Activated CD4-positive, alpha-beta T cell treated with anti-CD3 and anti-CD28 coated beads, Interleukin-2, amount 50 U/mL, for 1 hour (primary cell): ENCODE measurements around the gene HEPN1.
A peak's percentile ranks its signal among the peaks of the same experiment; 100 is the strongest.
"Not testable (repeated sequence)": the region's sequence is repeated elsewhere in the genome, so short reads cannot be mapped to it uniquely, and the experiment has no call there.

Experiments used
- DNase-seq: peaks from one replicate; pipeline ENCODE4 v3.0.0-alpha.2; 2020

The HEPN1 gene

DNA sequence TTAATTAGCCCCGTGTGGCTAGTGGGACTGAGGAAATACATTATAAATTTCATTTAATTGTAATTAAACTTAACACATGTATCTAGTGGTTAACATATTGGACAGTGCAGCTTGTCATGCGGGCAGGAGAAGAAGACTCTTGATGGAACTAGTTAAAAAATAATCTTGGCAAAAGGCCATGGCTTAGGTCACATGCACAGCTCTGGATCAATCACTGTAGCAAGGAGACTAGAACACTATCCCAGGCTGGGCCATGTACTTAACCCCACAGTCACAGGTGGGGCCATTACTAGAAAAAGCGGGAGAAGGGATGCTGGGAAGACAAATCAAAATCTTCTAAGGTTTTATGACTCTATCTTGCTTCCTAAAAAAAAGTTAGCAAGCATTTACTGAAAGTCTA, 25.5 kb downstream of the HEPN1 start:
- no peak for DNase-seq

DNA sequence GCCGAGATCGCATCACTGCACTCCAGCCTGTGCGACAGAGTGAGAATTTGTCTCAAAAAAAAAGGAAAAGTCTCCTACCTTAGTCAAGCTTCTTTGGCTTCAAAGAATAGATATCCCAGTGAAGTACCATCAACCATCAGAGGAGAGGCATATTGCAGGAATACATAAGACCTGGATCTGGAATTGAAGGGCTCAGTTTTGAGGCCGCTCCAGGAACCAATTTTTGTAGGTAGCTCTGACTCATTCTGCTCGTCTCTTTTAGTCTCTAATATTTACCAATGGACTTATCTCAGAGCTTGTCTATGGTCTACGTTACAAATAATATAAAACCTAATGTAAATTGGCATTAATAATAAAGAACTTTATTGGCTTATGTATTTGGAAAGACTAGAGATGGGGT, 26.8 kb downstream of the HEPN1 start:
- DNase-seq, result no peak

DNA sequence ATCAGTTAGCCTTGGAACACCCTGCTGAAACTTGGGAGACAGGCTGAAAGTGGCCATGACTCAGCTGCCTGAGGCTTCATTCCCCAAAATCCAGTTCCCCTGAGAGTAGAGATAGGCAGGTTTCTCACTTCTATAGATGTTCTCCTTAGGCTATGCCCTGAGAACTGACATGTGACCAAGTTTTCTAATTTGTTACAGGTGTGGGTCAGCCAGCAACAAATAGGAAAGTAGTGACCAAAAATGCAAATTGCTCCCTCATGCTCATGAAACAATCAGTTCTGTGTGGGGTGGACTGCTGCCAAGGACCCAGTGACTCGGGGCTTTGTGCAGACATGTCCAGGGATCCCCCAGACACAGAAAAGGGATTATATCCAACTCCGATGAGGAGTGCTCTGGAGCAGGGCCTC, 27.7 kb downstream of the HEPN1 start:
- no peak for DNase-seq

DNA sequence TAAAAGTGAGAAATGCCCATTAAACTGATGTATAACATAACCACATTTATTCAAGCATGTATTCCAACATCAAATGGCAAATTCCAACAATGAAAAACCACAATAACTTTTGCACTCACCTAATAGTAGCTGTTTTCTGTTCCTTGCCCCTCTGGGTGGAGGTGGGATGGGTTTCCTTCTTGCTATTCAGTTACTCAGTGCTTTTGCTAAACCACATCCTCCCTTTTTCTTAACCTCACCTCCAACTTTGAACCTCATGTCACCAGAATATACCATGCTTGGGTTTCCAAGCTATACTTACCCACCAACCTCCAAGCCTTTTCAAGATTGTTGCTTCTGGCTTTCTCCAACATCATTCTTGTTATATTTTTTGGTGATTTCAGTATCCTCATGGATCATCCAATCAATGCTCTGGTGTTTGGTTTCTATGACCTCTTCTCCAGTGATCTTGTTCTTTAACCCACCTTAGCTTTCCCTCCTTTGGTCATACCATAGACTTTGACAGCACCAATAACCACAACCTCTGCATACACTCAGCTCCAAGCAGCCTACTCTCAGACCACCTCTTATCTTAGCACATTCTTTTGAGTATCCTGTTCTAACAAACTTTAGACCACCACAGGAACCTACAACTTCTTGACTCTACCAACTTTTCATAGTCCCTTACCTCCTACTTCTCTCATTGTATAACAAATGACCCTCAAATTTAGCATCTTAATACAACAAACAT, 31.7 kb downstream of the HEPN1 start:
- DNase-seq, result peak; percentile 4

DNA sequence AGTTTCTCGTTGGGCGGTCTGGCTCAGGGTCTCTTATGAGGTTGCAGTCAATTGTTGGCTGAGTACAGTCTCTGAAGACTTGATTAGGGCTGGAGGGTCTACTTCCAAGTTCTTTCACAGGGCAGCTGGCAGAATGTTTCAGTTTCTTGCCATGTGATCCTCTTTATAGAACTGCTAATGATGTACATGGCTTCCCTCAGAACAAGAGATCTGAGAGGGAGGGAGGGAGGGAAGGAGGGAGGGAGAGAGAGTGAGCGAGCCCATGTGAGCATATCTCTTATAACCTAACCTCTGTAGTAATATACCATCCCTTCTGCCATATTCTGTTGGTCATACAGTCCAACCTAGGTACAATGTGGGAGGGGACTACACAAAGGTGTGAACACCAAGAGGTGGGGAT, 32.3 kb downstream of the HEPN1 start:
- no peak for DNase-seq

GRCh38 chr11:124953753-124954589, 34.9 kb downstream of the HEPN1 start, which contains the start of gene CCDC15:
Gene CCDC15 (plus strand): TSS chr11:124954202. CDS start chr11:124954733, 531 bp downstream.
- peak; percentile 94 for DNase-seq

- no peak for DNase-seq
These were observed 35.5 kb downstream of the HEPN1 start for GRCh38 chr11:124954590-124954955.

- DNase-seq, result no peak
These were observed 36.0 kb downstream of the HEPN1 start for GRCh38 chr11:124955035-124955434.

DNA sequence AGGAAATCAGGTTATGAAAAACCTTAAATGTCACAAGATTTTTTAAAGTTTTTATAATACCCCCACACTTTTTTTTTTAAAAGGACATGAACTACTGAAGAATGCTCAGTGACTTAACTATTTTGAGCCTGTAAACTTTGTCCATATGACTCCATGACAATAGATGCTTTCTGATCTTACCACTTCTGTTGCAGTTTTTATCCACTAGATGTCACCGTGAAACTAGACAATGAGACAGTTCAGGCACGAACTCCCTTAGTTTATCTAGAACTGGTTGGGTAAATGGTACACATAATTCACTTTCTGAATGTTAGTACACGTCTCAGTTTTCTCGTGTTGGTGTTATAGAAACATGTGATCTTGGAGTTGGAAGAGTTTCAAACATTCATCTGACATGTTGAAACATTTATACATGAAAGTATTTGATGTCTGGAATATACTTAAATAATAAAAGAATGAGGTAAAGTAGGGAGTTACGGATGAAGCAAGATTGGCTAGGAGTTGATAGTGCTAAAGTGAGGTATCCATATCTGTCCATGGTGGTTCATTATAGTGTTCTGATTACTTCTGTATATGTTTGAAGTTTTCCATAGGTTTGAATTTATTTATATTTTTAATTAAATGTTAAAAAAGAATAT, 43.0 kb downstream of the HEPN1 start:
- DNase-seq, result no peak

GRCh38 chr11:124968197-124968596, 49.1 kb downstream of the HEPN1 start:
- not testable (repeated sequence) for DNase-seq
